Ascending aorta (tissue), 2 donors: ENCODE results near the gene C3orf22. TPM values are rescaled to one million over a fixed set of nuclear protein-coding genes. Genes with fewer than 3 reads are reported as not detected.
A peak's percentile ranks its signal among the peaks of the same experiment; 100 is the strongest.
"Not testable (repeated sequence)": the region's sequence is repeated elsewhere in the genome, so short reads cannot be mapped to it uniquely, and the experiment has no call there.

Source experiments
- DNase-seq, 2 donors: peaks; one replicate each; pipeline ENCODE4 v3.0.0-alpha.2; 2019; ENCODE audit warnings: low spot score in 2 of 2
- H3K27ac ChIP-seq, 2 donors: fragments of 200-600 bp; sonication (generic); one replicate each; pipeline ENCODE4 v1.5.1; 2016 to 2017; ENCODE audit warnings: mild to moderate bottlenecking in 1 of 2
- H3K27me3 ChIP-seq: fragments of 200-600 bp; sonication (generic); one replicate; pipeline ENCODE4 v1.5.1; 2017
- H3K36me3 ChIP-seq, 2 donors: fragments of 200-600 bp; sonication (generic); one replicate each; pipeline ENCODE4 v1.5.1; 2016
- H3K4me1 ChIP-seq, 2 donors: fragments of 200-600 bp; sonication (generic); one replicate each; pipeline ENCODE4 v1.5.1; 2016 to 2017; ENCODE audit warnings: mild to moderate bottlenecking in 1 of 2
- H3K4me3 ChIP-seq, 2 donors: fragments of 200-600 bp; sonication (generic); one replicate each; pipeline ENCODE4 v1.5.1; 2016 to 2017; ENCODE audit warnings: mild to moderate bottlenecking in 1 of 2
- H3K9me3 ChIP-seq, 2 donors: fragments of 200-600 bp; sonication (generic); one replicate each; pipeline ENCODE4 v1.5.1; 2016
- CTCF ChIP-seq, 3 experiments: fragments of 200-600 bp in 2 of 3; fragments of 450-650 bp in 1 of 3; sonication (generic) in 2 of 3; IDR thresholded peaks; one replicate each; pipeline ENCODE4 v1.5.1; 2016 to 2019; ENCODE audit warnings: antibody characterized with exemption in 3 of 3, mild to moderate bottlenecking in 1 of 3, moderate library complexity in 1 of 3
- intact Hi-C: fragments of 100-400 bp; cut with DNase I; formaldehyde crosslinking; loops from one replicate; pipeline ENCODE4 v1.15.1; 2023
- total RNA-seq: library from RNA; depleted of rRNA; stranded (reverse); fragments of >200 nt; gene quantifications from one replicate; pipeline ENCODE4 v1.1.0, GENCODE V29; 2016

Gene C3orf22
- not detected for total RNA-seq

GRCh38 chr3:126558336-126559071 lies at the start of gene C3orf22:
Gene C3orf22, minus strand, starts transcription at chr3:126558932. Its CDS starts 5,542 bp downstream, at chr3:126553390.
- H3K27ac ChIP-seq = no peak within 1 kb of the TSS
- peaks cover 0 to 7% of the 10 kb centered on the region in 2 donors for H3K9me3 ChIP-seq
- no peaks in the 10 kb centered on the region for H3K27me3 ChIP-seq
- intact Hi-C loops = no loop called here
- H3K4me3 ChIP-seq = no peak within 1 kb of the TSS
- no peaks in the 10 kb centered on the region for H3K4me1 ChIP-seq
- TF ChIP-seq CTCF (IDR thresholded peaks at IDR 0.05) = no peak
- no peaks in the 10 kb centered on the region for H3K36me3 ChIP-seq
- DNase-seq = peak in 1 of 2 donors; percentile 50

GRCh38 chr3:126607214-126607908 lies 48.6 kb upstream of the C3orf22 start:
- peaks cover 31 to 67% of the 10 kb centered on the region in 2 donors for H3K36me3 ChIP-seq
- DNase-seq = no peak
- no peaks in the 10 kb centered on the region for H3K27me3 ChIP-seq
- H3K27ac ChIP-seq = no peak overlapping the region
- intact Hi-C loops = no loop called here
- H3K4me3 ChIP-seq = no peak overlapping the region
- no peak for TF ChIP-seq CTCF (IDR thresholded peaks at IDR 0.05)
- no peaks in the 10 kb centered on the region for H3K4me1 ChIP-seq
- H3K9me3 ChIP-seq = no peaks in the 10 kb centered on the region

GRCh38 chr3:126606001-126606400 lies 47.3 kb upstream of the C3orf22 start:
- no peak overlapping the region for H3K27ac ChIP-seq
- H3K27me3 ChIP-seq = no peaks in the 10 kb centered on the region
- no peak overlapping the region for H3K4me3 ChIP-seq
- H3K4me1 ChIP-seq = no peaks in the 10 kb centered on the region
- H3K36me3 ChIP-seq = peaks cover 24 to 63% of the 10 kb centered on the region in 2 donors
- intact Hi-C loops = no loop called here
- no peaks in the 10 kb centered on the region for H3K9me3 ChIP-seq
- DNase-seq = no peak
- no peak for TF ChIP-seq CTCF (IDR thresholded peaks at IDR 0.05)

- Histone ChIP-seq H3K9me3 (no peaks in the 10 kb centered on the region), H3K27me3 (no peaks in the 10 kb centered on the region), H3K27ac (no peak overlapping the region), H3K4me3 (no peak overlapping the region), H3K36me3 (peaks cover 13 to 50% of the 10 kb centered on the region in 2 donors), H3K4me1 (no peaks in the 10 kb centered on the region)
- TF ChIP-seq CTCF (IDR thresholded peaks at IDR 0.05) = no peak
- no peak for DNase-seq
- intact Hi-C loops = no loop called here
These were observed 46.0 kb upstream of the C3orf22 start for GRCh38 chr3:126604691-126605090.

GRCh38 chr3:126599101-126599500 lies 40.4 kb upstream of the C3orf22 start:
- no peaks in the 10 kb centered on the region for H3K27me3 ChIP-seq
- no peak overlapping the region for H3K4me3 ChIP-seq
- H3K9me3 ChIP-seq = peaks cover 0 to 9% of the 10 kb centered on the region in 2 donors
- intact Hi-C loops = no loop called here
- no peak for DNase-seq
- H3K27ac ChIP-seq = no peak overlapping the region
- no peaks in the 10 kb centered on the region for H3K4me1 ChIP-seq
- no peaks in the 10 kb centered on the region for H3K36me3 ChIP-seq
- TF ChIP-seq CTCF (IDR thresholded peaks at IDR 0.05) = no peak

- intact Hi-C loops, H3K27me3 ChIP-seq, DNase-seq, H3K4me3 ChIP-seq, H3K27ac ChIP-seq, H3K36me3 ChIP-seq, H3K4me1 ChIP-seq: not testable (repeated sequence)
- H3K9me3 ChIP-seq = peaks cover 0 to 27% of the 10 kb centered on the region in 2 donors
These were observed 36.7 kb upstream of the C3orf22 start for GRCh38 chr3:126595479-126595878.

- H3K4me1 ChIP-seq, H3K27me3 ChIP-seq, DNase-seq, intact Hi-C loops, H3K36me3 ChIP-seq, H3K4me3 ChIP-seq, H3K27ac ChIP-seq: not testable (repeated sequence)
- H3K9me3 ChIP-seq = peaks cover 0 to 44% of the 10 kb centered on the region in 2 donors
These were observed 32.8 kb upstream of the C3orf22 start for GRCh38 chr3:126591515-126591914.
